Measurements from ENCODE around the gene IKBIP. TPM values are rescaled to one million over a fixed set of nuclear protein-coding genes. Genes with fewer than 3 reads are reported as not detected.

IKBIP gene
- total and polyA plus RNA-seq, 9 of the 15 experiments (the other 6 are each of a cell fraction or from before 2014, with no cell fraction given): 3.3 to 19.5 (median 14.9) TPM

DNA sequence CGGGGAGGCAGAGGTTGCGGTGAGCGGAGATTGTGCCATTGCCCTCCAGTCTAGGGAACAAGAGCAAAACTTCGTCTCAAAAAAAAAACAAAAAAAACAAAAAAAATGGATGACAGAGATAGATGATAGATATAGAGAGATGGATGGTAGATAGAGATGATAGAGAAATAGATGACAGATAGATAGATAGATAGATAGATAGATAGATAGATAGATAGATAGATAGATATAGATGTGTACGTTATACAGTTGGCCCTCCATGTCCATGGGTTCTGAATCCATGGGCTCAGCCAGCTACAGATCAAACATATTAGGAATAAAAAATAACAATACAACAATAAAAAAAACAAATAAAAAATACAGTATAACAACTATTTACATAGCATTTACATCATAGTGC lies 63.9 kb downstream of the IKBIP start:
- CTCF ChIA-PET (ENCODE audit: low intra/inter-chr PET ratio): no interaction called here
- ATAC-seq (no peak), FAIRE-seq (no peak), DNase-seq (ENCODE audit: extremely low read depth in 1 of 4, low spot score in 3 of 4) (no peak)
- no peaks in the 10 kb centered on the region for H3K9me1 ChIP-seq (ENCODE audit: control insufficient read depth, insufficient read depth, low read length)
- no peaks in the 10 kb centered on the region for H4K20me1 ChIP-seq (replicated peaks; ENCODE audit: control insufficient read depth, insufficient read depth, low read length)
- no peaks in the 10 kb centered on the region for H3K9me3 ChIP-seq (replicated peaks; ENCODE audit: control insufficient read depth, insufficient read depth, low read depth, low read length)
- no peaks in the 10 kb centered on the region for H3K36me3 ChIP-seq (ENCODE audit: control insufficient read depth, insufficient read depth, low read length)
- no peak overlapping the region for H3K27ac ChIP-seq (ENCODE audit: extremely low read depth, low read depth, low read length)
- no peaks in the 10 kb centered on the region for H3K79me2 ChIP-seq (ENCODE audit: control insufficient read depth, insufficient read depth, low read length)
- TF ChIP-seq, protein P1, sequence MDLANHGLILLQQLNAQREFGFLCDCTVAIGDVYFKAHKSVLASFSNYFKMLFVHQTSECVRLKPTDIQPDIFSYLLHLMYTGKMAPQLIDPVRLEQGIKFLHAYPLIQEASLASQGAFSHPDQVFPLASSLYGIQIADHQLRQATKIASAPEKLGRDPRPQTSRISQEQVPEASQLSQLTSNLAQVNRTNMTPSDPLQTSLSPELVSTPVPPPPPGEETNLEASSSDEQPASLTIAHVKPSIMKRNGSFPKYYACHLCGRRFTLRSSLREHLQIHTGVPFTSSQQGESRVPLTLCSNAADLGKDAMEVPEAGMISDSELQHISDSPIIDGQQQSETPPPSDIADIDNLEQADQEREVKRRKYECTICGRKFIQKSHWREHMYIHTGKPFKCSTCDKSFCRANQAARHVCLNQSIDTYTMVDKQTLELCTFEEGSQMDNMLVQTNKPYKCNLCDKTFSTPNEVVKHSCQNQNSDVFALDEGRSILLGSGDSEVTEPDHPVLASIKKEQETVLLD (IDR thresholded peaks at IDR 0.05): 0 out of 2 replicates have a peak, but pooled peaks have one; percentile 44
- TF ChIP-seq RAD51 (IDR thresholded peaks at IDR 0.05; ENCODE audit: borderline replicate concordance, low read depth) (no peak), DACH1 (IDR thresholded peaks at IDR 0.05; ENCODE audit: partially characterized antibody) (peak; percentile 92)
- no peak overlapping the region for H3K4me3 ChIP-seq
- no peak overlapping the region for H2AFZ ChIP-seq (ENCODE audit: low read depth, low read length)
- no peak overlapping the region for H3K4me2 ChIP-seq (ENCODE audit: insufficient read depth, low read length)
- H3K9ac ChIP-seq (ENCODE audit: insufficient read depth in 1 of 2, low read depth in 2 of 2, low read length in 2 of 2): no peak overlapping the region
- no peaks in the 10 kb centered on the region for H3K27me3 ChIP-seq (ENCODE audit: control insufficient read depth in 2 of 2, insufficient read depth in 2 of 2, low read length in 2 of 2)
- H3K4me1 ChIP-seq (replicated peaks in 1 of 2; ENCODE audit: control insufficient read depth in 2 of 2, insufficient read depth in 2 of 2, low read length in 2 of 2): peaks cover 4 to 15% of the 10 kb centered on the region in 2 experiments; a peak in 3 of 5 replicates
- no TSS peak for BruUV-seq (replicated peaks)
- POLR2A ChIA-PET: interaction anchor here (1.6 kb wide), 1 partner anchor 12 kb away, joined by 4 read pairs; the partner anchor contains the start of gene SLC25A3
- intact Hi-C loops (cut with micrococcal nuclease): no loop called here
- 73% methylated on average over 3 of the region's 5 CpGs for WGBS (ENCODE audit: insufficient coverage, low coverage, missing lambda C conversion rate)
- in situ Hi-C loops (cut with MboI): no loop called here

DNA sequence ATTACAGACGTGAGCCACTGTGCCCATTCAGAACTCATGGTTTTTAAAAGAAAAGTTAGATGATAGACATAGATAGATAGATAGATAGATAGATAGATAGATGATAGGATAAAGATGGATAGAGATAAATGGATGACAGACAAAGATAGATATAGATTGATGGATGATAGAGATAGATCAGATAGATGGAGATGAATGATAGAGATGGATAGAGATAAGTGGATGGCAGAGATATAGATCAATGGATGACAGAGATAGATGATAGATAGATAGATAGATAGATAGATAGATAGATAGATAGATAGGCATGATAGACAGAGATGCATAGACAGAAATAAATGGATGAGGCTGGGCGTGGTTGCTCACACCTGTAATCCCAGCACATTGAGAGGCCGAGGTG lies 64.8 kb downstream of the IKBIP start:
- in situ Hi-C loops (cut with MboI): no loop called here
- no peaks in the 10 kb centered on the region for H3K9me3 ChIP-seq (replicated peaks; ENCODE audit: control insufficient read depth, insufficient read depth, low read depth, low read length)
- ChIA-PET POLR2A (interaction anchor here (3.0 kb wide), 1 partner anchor 14 kb away, joined by 22 read pairs; the partner anchor contains the start of gene SLC25A3), CTCF (ENCODE audit: low intra/inter-chr PET ratio) (no interaction called here)
- no peak overlapping the region; the same call in 2 of the 3 replicates for H3K27ac ChIP-seq (ENCODE audit: extremely low read depth, low read depth, low read length)
- no peak overlapping the region for H3K4me2 ChIP-seq (ENCODE audit: insufficient read depth, low read length)
- DNase-seq (ENCODE audit: extremely low read depth in 1 of 4, low spot score in 3 of 4): no peak
- H3K79me2 ChIP-seq (ENCODE audit: control insufficient read depth, insufficient read depth, low read length): no peaks in the 10 kb centered on the region
- intact Hi-C loops (cut with micrococcal nuclease): no loop called here
- H3K9ac ChIP-seq (ENCODE audit: insufficient read depth in 1 of 2, low read depth in 2 of 2, low read length in 2 of 2): no peak overlapping the region
- H3K27me3 ChIP-seq (ENCODE audit: control insufficient read depth in 2 of 2, insufficient read depth in 2 of 2, low read length in 2 of 2): no peaks in the 10 kb centered on the region
- ATAC-seq: no peak
- BruUV-seq (replicated peaks): no TSS peak
- WGBS (ENCODE audit: insufficient coverage, low coverage, missing lambda C conversion rate): 52% methylated on average over 3 of the region's 3 CpGs
- H3K9me1 ChIP-seq (ENCODE audit: control insufficient read depth, insufficient read depth, low read length): no peaks in the 10 kb centered on the region
- H3K36me3 ChIP-seq (ENCODE audit: control insufficient read depth, insufficient read depth, low read length): no peaks in the 10 kb centered on the region
- no peak overlapping the region for H2AFZ ChIP-seq (ENCODE audit: low read depth, low read length)
- no peak for FAIRE-seq
- peaks cover 4 to 15% of the 10 kb centered on the region in 2 experiments; a peak in 3 of 5 replicates for H3K4me1 ChIP-seq (replicated peaks in 1 of 2; ENCODE audit: control insufficient read depth in 2 of 2, insufficient read depth in 2 of 2, low read length in 2 of 2)
- H4K20me1 ChIP-seq (replicated peaks; ENCODE audit: control insufficient read depth, insufficient read depth, low read length): no peaks in the 10 kb centered on the region
- H3K4me3 ChIP-seq: no peak overlapping the region
- TF ChIP-seq DACH1 (IDR thresholded peaks at IDR 0.05; ENCODE audit: partially characterized antibody): peak; percentile 97
- TF ChIP-seq, protein P1 (IDR thresholded peaks at IDR 0.05): peak; percentile 86
- no peak for TF ChIP-seq MBD2 (IDR thresholded peaks at IDR 0.05; ENCODE audit: borderline replicate concordance, low read depth)
- TF ChIP-seq ADNP (tag; IDR thresholded peaks at IDR 0.05): no peak
- TF ChIP-seq, protein P2, sequence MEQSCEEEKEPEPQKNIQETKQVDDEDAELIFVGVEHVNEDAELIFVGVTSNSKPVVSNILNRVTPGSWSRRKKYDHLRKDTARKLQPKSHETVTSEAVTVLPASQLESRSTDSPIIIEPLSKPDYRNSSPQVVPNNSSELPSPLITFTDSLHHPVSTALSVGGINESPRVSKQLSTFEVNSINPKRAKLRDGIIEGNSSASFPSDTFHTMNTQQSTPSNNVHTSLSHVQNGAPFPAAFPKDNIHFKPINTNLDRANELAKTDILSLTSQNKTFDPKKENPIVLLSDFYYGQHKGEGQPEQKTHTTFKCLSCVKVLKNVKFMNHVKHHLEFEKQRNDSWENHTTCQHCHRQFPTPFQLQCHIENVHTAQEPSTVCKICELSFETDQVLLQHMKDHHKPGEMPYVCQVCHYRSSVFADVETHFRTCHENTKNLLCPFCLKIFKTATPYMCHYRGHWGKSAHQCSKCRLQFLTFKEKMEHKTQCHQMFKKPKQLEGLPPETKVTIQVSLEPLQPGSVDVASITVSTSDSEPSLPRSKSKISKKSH (CRISPR knock-in tag; IDR thresholded peaks at IDR 0.05): no peak
- TF ChIP-seq MTA1 (IDR thresholded peaks at IDR 0.05; ENCODE audit: borderline replicate concordance): peak; percentile 59; the same call in 1 of the 2 replicates
- peak; percentile 49; the same call in 1 of the 2 replicates for TF ChIP-seq BCOR (IDR thresholded peaks at IDR 0.05)
- 0 out of 2 replicates have a peak, but pooled peaks have one; percentile 44 for TF ChIP-seq GATAD2B (IDR thresholded peaks at IDR 0.05; ENCODE audit: borderline replicate concordance)
- peak; percentile 50 for TF ChIP-seq CREBBP (IDR thresholded peaks at IDR 0.05; ENCODE audit: low read depth, low read length)
- no peak for TF ChIP-seq TEAD1 (CRISPR knock-in tag; IDR thresholded peaks at IDR 0.05)
- TF ChIP-seq HDAC1 (IDR thresholded peaks at IDR 0.05): peak in 1 of 2 experiments; percentile 44; a peak in 1 of 4 replicates

All from K562 (cell line).